HAP-1 (cell line): ENCODE measurements around the gene CACNA1H.

Experiments used
- DNase-seq, 2 experiments: peaks; one replicate each; pipeline ENCODE4 v3.0.0-alpha.2; 2016 to 2020; ENCODE audit warnings: low spot score in 2 of 2
- H3K27me3 ChIP-seq: fragments of 250-450 bp; sonication (Bioruptor Pico); 2 replicates; pipeline ENCODE4 v1.5.1; 2020; ENCODE audit warnings: low read depth, mild to moderate bottlenecking, moderate library complexity
- H3K36me3 ChIP-seq: fragments of 250-450 bp; sonication (Bioruptor Pico); replicated peaks from 2 replicates; pipeline ENCODE4 v1.5.1; 2020; ENCODE audit warnings: mild to moderate bottlenecking
- H3K4me1 ChIP-seq: fragments of 250-450 bp; sonication (Bioruptor Pico); 2 replicates; pipeline ENCODE4 v1.5.1; 2020; ENCODE audit warnings: mild to moderate bottlenecking
- H3K4me3 ChIP-seq: fragments of 250-450 bp; sonication (Bioruptor Pico); 2 replicates; pipeline ENCODE4 v1.5.1; 2020; ENCODE audit warnings: mild to moderate bottlenecking, moderate library complexity
- H3K9me3 ChIP-seq: fragments of 250-450 bp; sonication (Bioruptor Pico); 2 replicates; pipeline ENCODE4 v1.5.1; 2020; ENCODE audit warnings: mild to moderate bottlenecking, moderate library complexity
- in situ Hi-C: fragments of 300-500 bp; cut with MboI; formaldehyde crosslinking; loops from 3 replicates; pipeline ENCODE4 v1.14.3; 2020; ENCODE audit warnings: low sequenced_read_pairs, inconsistent platforms, mixed read lengths

Gene CACNA1H

DNA sequence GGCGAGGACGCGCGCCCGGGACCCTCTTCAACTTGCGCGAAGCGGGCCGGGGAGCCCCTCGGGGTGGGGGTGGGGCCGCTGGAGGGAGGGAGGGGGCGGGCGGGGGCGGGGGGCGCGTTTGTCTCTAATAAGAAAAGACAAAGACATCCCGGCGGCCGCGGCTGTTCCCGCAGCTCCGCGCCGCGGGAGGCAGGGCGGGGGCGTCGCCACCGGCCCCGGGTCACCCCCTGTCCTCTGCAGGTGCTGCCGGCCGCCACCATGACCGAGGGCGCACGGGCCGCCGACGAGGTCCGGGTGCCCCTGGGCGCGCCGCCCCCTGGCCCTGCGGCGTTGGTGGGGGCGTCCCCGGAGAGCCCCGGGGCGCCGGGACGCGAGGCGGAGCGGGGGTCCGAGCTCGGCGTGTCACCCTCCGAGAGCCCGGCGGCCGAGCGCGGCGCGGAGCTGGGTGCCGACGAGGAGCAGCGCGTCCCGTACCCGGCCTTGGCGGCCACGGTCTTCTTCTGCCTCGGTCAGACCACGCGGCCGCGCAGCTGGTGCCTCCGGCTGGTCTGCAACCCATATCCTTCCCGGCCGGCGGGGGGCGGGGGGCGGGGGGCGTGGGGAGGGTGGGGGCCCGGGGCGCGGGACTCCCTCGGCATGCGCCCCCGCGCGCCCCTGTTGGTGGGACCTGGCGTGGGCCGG lies 714 bp downstream of the CACNA1H start:
- no peaks in the 10 kb centered on the region for H3K9me3 ChIP-seq
- DNase-seq: peak in 1 of 2 experiments; percentile 32
- no peaks in the 10 kb centered on the region for H3K36me3 ChIP-seq
- in situ Hi-C loops: no loop called here
- H3K27me3 ChIP-seq: no peaks in the 10 kb centered on the region
- H3K4me1 ChIP-seq: no peaks in the 10 kb centered on the region
- no peak overlapping the region; the same call in 1 of the 2 replicates for H3K4me3 ChIP-seq

- Histone ChIP-seq H3K4me3 (no peak overlapping the region), H3K36me3 (no peaks in the 10 kb centered on the region), H3K4me1 (no peaks in the 10 kb centered on the region), H3K9me3 (no peaks in the 10 kb centered on the region), H3K27me3 (no peaks in the 10 kb centered on the region)
- in situ Hi-C loops: no loop called here
- no peak for DNase-seq
These were observed 1.5 kb downstream of the CACNA1H start for GRCh38 chr16:1154291-1154886.

- DNase-seq: no peak
- Histone ChIP-seq H3K27me3 (no peaks in the 10 kb centered on the region), H3K4me3 (no peak overlapping the region), H3K36me3 (no peaks in the 10 kb centered on the region), H3K9me3 (no peaks in the 10 kb centered on the region), H3K4me1 (no peaks in the 10 kb centered on the region)
- in situ Hi-C loops: no loop called here
These were observed 2.0 kb downstream of the CACNA1H start for GRCh38 chr16:1154887-1155331.

GRCh38 chr16:1155353-1156054 lies 2.6 kb downstream of the CACNA1H start:
- in situ Hi-C loops: no loop called here

DNA sequence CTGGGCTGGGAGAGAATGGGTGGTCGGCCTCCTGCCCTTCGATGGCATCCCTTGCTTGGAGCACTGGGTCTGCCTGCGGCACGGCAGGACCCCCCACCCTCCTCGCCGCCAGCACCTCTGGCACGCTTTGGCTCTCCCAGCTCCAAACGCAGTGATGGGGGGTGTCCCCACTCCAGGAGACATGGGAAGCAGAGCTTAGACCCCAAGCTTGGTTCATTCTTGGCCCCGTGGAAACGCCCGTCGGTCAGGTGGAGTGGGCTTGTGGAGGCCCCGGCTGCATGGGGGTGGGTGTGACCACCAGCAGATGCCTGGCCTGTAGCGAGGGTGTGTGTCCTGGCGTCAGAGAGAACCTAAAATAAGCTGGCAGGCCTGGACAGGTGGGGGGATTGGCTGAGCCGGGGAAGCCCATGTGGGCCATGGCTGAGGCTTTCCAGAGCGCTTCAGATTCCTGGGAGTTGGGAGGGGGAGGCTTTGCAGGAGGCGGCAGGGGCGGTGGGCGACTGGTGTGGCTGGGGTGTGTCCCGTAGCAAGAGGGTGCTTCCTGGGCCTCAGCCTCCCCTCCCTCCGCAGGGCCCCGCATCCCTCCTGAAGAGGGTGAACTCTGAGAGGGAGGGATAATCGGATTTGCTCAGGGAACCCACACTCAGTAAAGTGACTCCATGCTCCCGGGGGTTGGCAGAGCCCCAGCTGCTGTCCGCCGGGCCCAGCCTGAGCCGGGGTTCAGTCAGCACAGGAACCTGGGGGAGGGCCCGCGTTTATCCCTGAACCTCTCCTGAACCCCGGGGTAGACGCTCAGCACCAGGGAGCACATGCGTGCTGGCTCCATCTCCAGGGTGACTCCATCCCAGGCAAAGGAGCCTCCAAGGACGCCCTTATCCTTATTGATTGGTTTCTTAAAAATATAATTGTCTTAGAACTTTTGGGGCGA lies 3.4 kb downstream of the CACNA1H start:
- in situ Hi-C loops: no loop called here
- Histone ChIP-seq H3K4me3 (no peak overlapping the region), H3K36me3 (no peaks in the 10 kb centered on the region), H3K9me3 (no peaks in the 10 kb centered on the region), H3K4me1 (no peaks in the 10 kb centered on the region), H3K27me3 (no peaks in the 10 kb centered on the region)
- DNase-seq: no peak

More at GRCh38 chr16:1155353-1156054, 2.6 kb downstream of the CACNA1H start:
- no peaks in the 10 kb centered on the region for H3K4me1 ChIP-seq
- no peak for DNase-seq
- no peaks in the 10 kb centered on the region for H3K9me3 ChIP-seq
- H3K4me3 ChIP-seq: no peak overlapping the region
- no peaks in the 10 kb centered on the region for H3K27me3 ChIP-seq
- H3K36me3 ChIP-seq: no peaks in the 10 kb centered on the region

DNA sequence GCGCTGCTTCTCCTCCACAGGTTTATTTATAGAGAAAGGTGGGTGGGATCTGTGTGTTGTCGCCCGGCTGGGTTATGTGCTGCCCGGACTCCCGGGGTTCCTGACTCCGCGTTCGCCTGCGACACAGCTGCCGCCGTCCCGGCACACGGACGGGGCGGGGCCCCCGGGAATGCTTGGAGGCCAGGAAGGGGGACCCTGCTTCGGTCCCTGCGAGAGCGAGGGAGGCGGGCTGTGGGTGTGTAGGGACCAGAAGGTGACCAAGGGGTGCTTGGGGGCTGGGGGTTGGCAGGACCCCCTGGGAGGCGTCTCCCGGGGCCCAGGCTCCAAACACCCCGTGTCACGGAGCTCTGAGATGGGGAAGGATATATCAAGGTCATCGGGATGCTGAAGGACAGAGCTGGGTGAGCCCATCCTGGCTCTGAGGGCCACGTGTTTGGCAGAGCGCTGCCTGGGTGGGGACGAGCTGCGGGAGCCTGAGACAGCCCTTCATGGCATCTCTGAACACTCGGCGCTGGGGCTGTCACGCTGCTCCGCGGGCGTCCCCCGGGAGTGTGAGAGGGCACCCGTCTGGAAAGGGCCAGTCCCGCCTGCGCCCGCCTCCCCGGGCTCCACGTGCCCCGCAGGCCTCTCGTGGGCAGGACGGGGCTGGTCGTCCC lies 4.2 kb downstream of the CACNA1H start:
- H3K36me3 ChIP-seq: no peaks in the 10 kb centered on the region
- H3K27me3 ChIP-seq: no peaks in the 10 kb centered on the region
- DNase-seq: no peak
- H3K4me3 ChIP-seq: no peak overlapping the region
- H3K9me3 ChIP-seq: no peaks in the 10 kb centered on the region
- in situ Hi-C loops: no loop called here
- no peaks in the 10 kb centered on the region for H3K4me1 ChIP-seq

DNA sequence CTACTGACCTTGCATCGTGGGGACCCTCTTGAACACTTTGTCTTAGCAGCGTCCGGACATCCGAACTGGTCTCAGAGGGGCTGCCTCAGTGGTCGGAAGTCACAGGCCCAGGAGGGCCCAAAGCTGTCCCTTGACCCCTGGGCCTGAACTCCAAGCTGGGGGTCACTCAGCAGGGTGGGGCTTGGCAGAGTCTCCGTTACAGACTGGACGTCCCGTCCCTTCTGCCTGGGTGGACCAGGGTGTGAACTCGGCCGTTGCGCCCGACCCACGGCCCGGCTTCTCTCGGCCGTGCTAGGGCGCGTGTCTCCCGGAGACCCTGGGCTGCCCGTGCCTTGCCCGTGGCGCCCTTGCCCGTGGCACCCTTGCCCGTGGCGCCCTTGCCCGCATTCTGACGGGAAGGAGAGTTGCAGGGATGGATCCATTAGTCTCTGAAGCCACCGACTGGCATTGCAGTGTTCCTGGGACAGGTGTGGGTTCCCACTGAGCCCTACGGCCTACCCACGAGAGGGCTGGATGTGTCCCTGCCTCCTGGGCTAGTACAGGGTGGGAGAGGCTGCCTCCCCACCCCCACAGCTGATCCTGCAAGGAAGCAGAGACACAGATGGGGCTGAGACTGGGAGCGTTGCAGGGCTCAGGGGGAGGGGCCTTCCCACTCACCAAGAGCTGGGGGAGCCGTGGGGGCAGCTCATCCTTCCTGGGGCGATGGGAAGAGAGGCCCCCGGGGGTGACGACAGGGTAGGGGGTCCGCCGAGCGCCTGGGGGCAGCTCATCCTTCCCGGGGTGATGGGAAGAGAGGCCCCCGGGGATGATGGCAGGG lies 4.9 kb downstream of the CACNA1H start:
- in situ Hi-C loops: no loop called here
- Histone ChIP-seq H3K27me3 (no peaks in the 10 kb centered on the region), H3K4me3 (no peak overlapping the region), H3K9me3 (no peaks in the 10 kb centered on the region), H3K4me1 (no peaks in the 10 kb centered on the region), H3K36me3 (no peaks in the 10 kb centered on the region)
- no peak for DNase-seq

DNA sequence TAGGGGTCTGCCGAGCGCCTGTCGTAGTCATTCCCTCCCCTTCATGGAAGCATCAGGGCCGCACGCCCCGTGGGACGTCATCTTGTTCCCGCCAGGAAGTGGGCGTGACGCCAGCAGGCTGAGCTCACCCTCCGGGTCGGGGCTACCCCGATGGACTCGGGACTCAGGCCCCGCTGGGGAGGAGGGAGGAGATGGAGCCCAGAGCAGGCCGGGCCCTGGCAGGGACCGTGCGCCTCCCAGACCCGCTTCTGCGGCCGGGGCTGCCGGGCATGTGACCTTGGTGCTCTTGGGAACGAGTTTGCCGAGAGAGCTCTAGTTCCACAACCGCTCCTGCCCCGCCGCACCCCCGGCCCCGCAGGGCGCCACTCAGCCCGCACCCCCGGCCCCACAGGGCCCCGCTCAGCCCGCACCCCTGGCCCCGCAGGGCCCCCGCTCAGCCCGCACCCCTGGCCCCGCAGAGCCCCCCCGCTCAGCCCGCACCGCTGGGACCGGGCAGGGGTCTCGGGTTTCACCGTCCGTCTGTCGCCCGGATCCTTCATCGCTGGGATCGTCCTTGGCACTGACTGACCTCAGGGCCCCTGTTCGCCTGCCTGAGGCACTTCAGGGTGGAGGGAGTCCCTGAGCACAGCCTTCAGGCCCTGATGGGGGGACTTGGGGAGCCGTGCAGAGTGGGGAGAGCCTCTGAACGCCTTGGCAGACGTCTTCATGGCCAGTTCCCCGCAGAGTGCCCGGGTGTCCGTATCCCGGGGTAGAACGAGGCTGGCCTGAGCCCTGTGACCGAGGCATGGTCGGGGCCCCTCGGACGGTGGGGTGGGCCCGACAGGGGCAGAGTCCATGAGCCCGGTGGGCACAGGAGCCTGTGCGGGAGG lies 5.8 kb downstream of the CACNA1H start:
- H3K4me3 ChIP-seq: no peak overlapping the region
- no peaks in the 10 kb centered on the region for H3K9me3 ChIP-seq
- no peaks in the 10 kb centered on the region for H3K36me3 ChIP-seq
- H3K4me1 ChIP-seq: no peaks in the 10 kb centered on the region
- DNase-seq: no peak
- in situ Hi-C loops: no loop called here
- H3K27me3 ChIP-seq: no peaks in the 10 kb centered on the region

DNA sequence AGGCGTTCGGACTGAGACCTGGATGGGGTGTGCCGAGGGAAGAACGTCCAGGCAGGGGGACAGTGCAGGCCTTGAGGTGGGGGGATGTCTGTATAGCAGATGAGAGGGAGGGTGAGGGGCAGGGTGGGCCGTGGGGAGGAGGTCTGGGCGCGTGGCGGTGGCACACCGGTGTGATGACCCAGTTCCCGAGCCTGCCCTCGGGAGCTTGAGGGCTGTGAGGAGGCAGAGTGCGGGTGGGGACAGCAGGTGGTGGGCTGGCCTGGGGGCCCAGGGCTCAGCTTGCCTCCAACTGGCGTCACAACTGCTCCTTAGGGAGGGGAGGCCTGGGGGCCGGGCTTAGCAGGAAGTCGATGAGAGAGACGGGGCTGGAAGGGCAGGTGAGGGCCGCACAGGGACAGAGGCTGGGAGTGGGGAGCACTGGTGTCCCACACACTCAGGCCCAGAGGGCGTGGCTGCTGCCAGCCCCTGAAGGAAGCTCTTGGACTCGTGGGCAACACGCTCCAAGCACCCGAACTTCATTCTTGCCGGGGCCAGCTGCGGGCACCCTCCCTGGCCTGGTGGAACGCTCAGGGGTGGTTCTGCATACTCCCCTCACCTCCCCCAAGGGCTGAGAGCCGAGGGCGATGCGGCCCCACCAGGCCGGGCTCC lies 6.5 kb downstream of the CACNA1H start:
- H3K9me3 ChIP-seq: no peaks in the 10 kb centered on the region
- H3K4me3 ChIP-seq: no peak overlapping the region
- in situ Hi-C loops: no loop called here
- H3K27me3 ChIP-seq: no peaks in the 10 kb centered on the region
- H3K4me1 ChIP-seq: no peaks in the 10 kb centered on the region
- no peak for DNase-seq
- no peaks in the 10 kb centered on the region for H3K36me3 ChIP-seq

DNA sequence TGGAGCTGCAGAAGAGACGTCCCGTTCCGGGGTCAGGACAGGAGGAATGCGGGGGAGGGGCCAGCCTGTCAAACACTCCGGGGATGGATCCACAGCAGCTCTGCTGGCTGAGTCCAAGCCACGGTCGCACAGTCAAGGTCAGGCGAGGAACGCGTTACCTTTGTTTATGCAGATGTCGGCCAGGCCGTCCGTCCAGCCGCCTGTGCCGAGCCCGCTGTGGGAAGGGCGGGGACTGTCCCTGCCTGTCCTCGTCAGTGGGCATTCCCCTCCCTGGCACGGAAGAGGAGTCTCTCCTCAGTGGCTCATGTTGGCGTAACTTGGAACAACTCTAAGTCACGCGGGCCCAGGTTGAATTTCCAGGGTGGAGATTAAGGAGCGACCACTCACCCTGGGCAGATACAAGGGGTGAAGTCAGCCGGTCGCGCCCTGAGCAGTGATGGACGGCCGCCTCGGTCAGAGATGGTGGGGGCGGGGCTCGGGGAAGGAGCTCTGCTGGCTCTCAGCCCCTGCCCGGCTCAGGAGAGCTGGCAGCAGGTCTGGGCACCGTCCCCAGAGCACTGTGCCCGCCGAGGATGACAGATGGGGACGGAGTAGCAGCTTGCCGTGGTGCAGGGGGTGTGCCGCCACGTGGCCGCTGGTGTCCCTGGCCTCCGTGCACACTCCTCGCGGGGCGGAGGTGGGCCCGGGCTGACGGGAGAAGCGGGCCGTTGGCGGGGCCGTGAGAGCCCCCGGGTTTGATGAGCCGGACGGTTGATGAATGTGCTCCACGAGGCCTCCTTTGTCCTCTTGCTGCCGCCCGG lies 7.3 kb downstream of the CACNA1H start:
- Histone ChIP-seq H3K9me3 (no peaks in the 10 kb centered on the region), H3K4me3 (no peak overlapping the region), H3K27me3 (no peaks in the 10 kb centered on the region), H3K4me1 (no peaks in the 10 kb centered on the region), H3K36me3 (no peaks in the 10 kb centered on the region)
- in situ Hi-C loops: no loop called here
- DNase-seq: no peak

- H3K9me3 ChIP-seq: no peaks in the 10 kb centered on the region
- no peaks in the 10 kb centered on the region for H3K27me3 ChIP-seq
- H3K4me1 ChIP-seq: no peaks in the 10 kb centered on the region
- no peak for DNase-seq
- no peaks in the 10 kb centered on the region for H3K36me3 ChIP-seq
- H3K4me3 ChIP-seq: no peak overlapping the region
- in situ Hi-C loops: no loop called here
These were observed 8.0 kb downstream of the CACNA1H start for GRCh38 chr16:1160773-1161348.
